Myocyte (in vitro differentiated cells): Measurements from ENCODE around the gene SCIN. TPM values are rescaled to one million over a fixed set of nuclear protein-coding genes. Genes with fewer than 3 reads are reported as not detected.
"Not testable (repeated sequence)": the region's sequence is repeated elsewhere in the genome, so short reads cannot be mapped to it uniquely, and the experiment has no call there.

Experiments
- DNase-seq: peaks from one replicate; pipeline ENCODE4 v3.0.0-alpha.2; 2012; ENCODE audit warnings: low read depth
- total RNA-seq: library from RNA; depleted of rRNA; stranded (reverse); fragments of >200 nt; gene quantifications from 2 replicates; pipeline ENCODE4 v1.2.3, GENCODE V29; 2014

Gene SCIN
- total RNA-seq, 1 donor from 2014 or later = 1.7 TPM

GRCh38 chr7:12646139-12646538, 75.6 kb downstream of the SCIN start:
- peak; percentile 56 for DNase-seq

GRCh38 chr7:12647364-12648219, 77.1 kb downstream of the SCIN start:
- peak; percentile 50 for DNase-seq

GRCh38 chr7:12648704-12649261, 78.3 kb downstream of the SCIN start:
- no peak for DNase-seq

- no peak for DNase-seq
Observed at GRCh38 chr7:12649348-12649747, 78.8 kb downstream of the SCIN start.

- no peak for DNase-seq
Observed at GRCh38 chr7:12650080-12650479, 79.6 kb downstream of the SCIN start.

- DNase-seq = no peak
Observed at GRCh38 chr7:12653110-12653509, 82.6 kb downstream of the SCIN start.

- DNase-seq = peak; percentile 50
Observed at GRCh38 chr7:12653518-12653917, 83.0 kb downstream of the SCIN start.

GRCh38 chr7:12655161-12655560, 84.6 kb downstream of the SCIN start:
- DNase-seq = no peak

- DNase-seq = peak; percentile 97
Observed at GRCh38 chr7:12660423-12660822, 89.9 kb downstream of the SCIN start.

GRCh38 chr7:12660986-12661385, 90.5 kb downstream of the SCIN start:
- DNase-seq = not testable (repeated sequence)

- DNase-seq = peak; percentile 41
Observed at GRCh38 chr7:12661581-12661980, 91.1 kb downstream of the SCIN start.

GRCh38 chr7:12670000-12670729, 99.6 kb downstream of the SCIN start:
- no peak for DNase-seq

- DNase-seq = no peak
Observed at GRCh38 chr7:12670743-12671520, 100.4 kb downstream of the SCIN start.

GRCh38 chr7:12673436-12673835, 102.9 kb downstream of the SCIN start:
- DNase-seq = not testable (repeated sequence)

GRCh38 chr7:12674053-12674452, 103.5 kb downstream of the SCIN start:
- DNase-seq = no peak

GRCh38 chr7:12674861-12675260, 104.3 kb downstream of the SCIN start:
- DNase-seq = peak; percentile 26

GRCh38 chr7:12683678-12684585, 113.4 kb downstream of the SCIN start:
- DNase-seq = peak; percentile 46

- DNase-seq = no peak
Observed at GRCh38 chr7:12684733-12685132, 114.2 kb downstream of the SCIN start.

GRCh38 chr7:12685550-12685949, 115.0 kb downstream of the SCIN start:
- DNase-seq = peak; percentile 64

- DNase-seq = peak; percentile 91
Observed at GRCh38 chr7:12686234-12686890, 115.8 kb downstream of the SCIN start.
